Neural cell (in vitro differentiated cells): ENCODE data around the gene PBX1. TPM values are rescaled to one million over a fixed set of nuclear protein-coding genes. Genes with fewer than 3 reads are reported as not detected.

Source experiments
- H2AFZ ChIP-seq: fragments of 200-600, 300-800 bp; sonication (generic), shearing (Covaris generic); 2 replicates; pipeline ENCODE4 v1.6.0; 2014; ENCODE audit warnings: low read depth, mild to moderate bottlenecking, antibody characterized with exemption, low read length, moderate library complexity
- H3F3A ChIP-seq: fragments of 200-600 bp; shearing (Covaris generic); 2 replicates; pipeline ENCODE4 v1.6.1; 2016; ENCODE audit warnings: mild to moderate bottlenecking, moderate library complexity, mixed read lengths, antibody characterized with exemption, low read length; ENCODE audit not compliant: insufficient read depth, poor library complexity, severe bottlenecking
- H3K27ac ChIP-seq: fragments of 200-600, 300-800 bp; sonication (generic), shearing (Covaris generic); 2 replicates; pipeline ENCODE4 v1.5.1; 2014; ENCODE audit warnings: mild to moderate bottlenecking, low read length, moderate library complexity
- H3K27me3 ChIP-seq: fragments of 300-800, 200-600 bp; sonication (generic), shearing (Covaris generic); 2 replicates; pipeline ENCODE4 v1.6.0; 2014; ENCODE audit warnings: mild to moderate bottlenecking, low read depth, low read length, moderate library complexity; ENCODE audit not compliant: insufficient read depth
- H3K36me3 ChIP-seq: fragments of 300-800, 200-600 bp; sonication (generic), shearing (Covaris generic); 2 replicates; pipeline ENCODE4 v1.5.1; 2014; ENCODE audit warnings: mild to moderate bottlenecking, antibody characterized with exemption, low read length, moderate library complexity; ENCODE audit not compliant: insufficient read depth
- H3K4me2 ChIP-seq: fragments of 300-800, 200-600 bp; sonication (generic), shearing (Covaris generic); 2 replicates; pipeline ENCODE4 v1.6.0; 2014; ENCODE audit warnings: mild to moderate bottlenecking, low read length
- H3K4me3 ChIP-seq: fragments of 300-800, 200-600 bp; sonication (generic), shearing (Covaris generic); 2 replicates; pipeline ENCODE4 v1.5.1; 2014; ENCODE audit warnings: mild to moderate bottlenecking, low read length, moderate library complexity
- H3K79me2 ChIP-seq: fragments of 200-600 bp; shearing (Covaris generic); replicated peaks from 2 replicates; pipeline ENCODE4 v1.6.0; 2014; ENCODE audit warnings: mild to moderate bottlenecking, low read length, moderate library complexity; ENCODE audit not compliant: insufficient read depth
- H3K9ac ChIP-seq: fragments of 300-800, 200-600 bp; sonication (generic), shearing (Covaris generic); 2 replicates; pipeline ENCODE4 v1.6.1; 2016; ENCODE audit warnings: mild to moderate bottlenecking, low read length, mixed read lengths
- H3K9me2 ChIP-seq: fragments of 200-600 bp; shearing (Covaris generic); 2 replicates; pipeline ENCODE4 v1.6.1; 2016; ENCODE audit warnings: mild to moderate bottlenecking, low read length, mixed read lengths; ENCODE audit not compliant: insufficient read depth
- H3K9me3 ChIP-seq: fragments of 200-600, 300-800 bp; sonication (generic), shearing (Covaris generic); 2 replicates; pipeline ENCODE4 v1.6.1; 2016; ENCODE audit warnings: mild to moderate bottlenecking, mixed run types, low read length, moderate library complexity, mixed read lengths
- H4K20me1 ChIP-seq: fragments of 200-600 bp; shearing (Covaris generic); 2 replicates; pipeline ENCODE4 v1.6.1; 2016; ENCODE audit warnings: mild to moderate bottlenecking, mixed run types; ENCODE audit not compliant: insufficient read depth
- CTCF ChIP-seq: fragments of 450-650 bp; IDR thresholded peaks from 2 replicates; pipeline ENCODE4 v1.5.1; 2014; ENCODE audit warnings: antibody characterized with exemption, mild to moderate bottlenecking, moderate library complexity; ENCODE audit not compliant: poor library complexity, severe bottlenecking
- EP300 ChIP-seq: fragments of 450-650 bp; conservative IDR thresholded peaks from 2 replicates; pipeline ENCODE4 v1.6.1; 2014; ENCODE audit warnings: antibody characterized with exemption, mild to moderate bottlenecking, moderate library complexity; ENCODE audit not compliant: poor library complexity, severe bottlenecking
- EZH2 ChIP-seq: fragments of 200-600, 300-800 bp; shearing (Covaris generic), sonication (generic); IDR thresholded peaks from 2 replicates; pipeline ENCODE4 v1.6.1; 2014; ENCODE audit warnings: antibody characterized with exemption, low read length, borderline replicate concordance, mild to moderate bottlenecking; ENCODE audit not compliant: insufficient read depth, poor library complexity, severe bottlenecking
- MXI1 ChIP-seq: fragments of 450-650 bp; conservative IDR thresholded peaks from 2 replicates; pipeline ENCODE4 v1.6.1; 2014; ENCODE audit warnings: antibody characterized with exemption, mild to moderate bottlenecking; ENCODE audit not compliant: poor library complexity, severe bottlenecking
- POLR2AphosphoS5 ChIP-seq: IDR thresholded peaks from 2 replicates; pipeline ENCODE4 v1.6.1; 2012
- RAD21 ChIP-seq: fragments of 450-650 bp; conservative IDR thresholded peaks from 2 replicates; pipeline ENCODE4 v1.6.1; 2014; ENCODE audit warnings: antibody characterized with exemption, mild to moderate bottlenecking, moderate library complexity
- REST ChIP-seq: IDR thresholded peaks from 2 replicates; pipeline ENCODE4 v1.6.1; 2012; ENCODE audit warnings: borderline replicate concordance
- SMC3 ChIP-seq: fragments of 450-650 bp; conservative IDR thresholded peaks from 2 replicates; pipeline ENCODE4 v1.6.1; 2014; ENCODE audit warnings: antibody characterized with exemption, mild to moderate bottlenecking, moderate library complexity; ENCODE audit not compliant: poor library complexity
- TAF1 ChIP-seq: IDR thresholded peaks from 2 replicates; pipeline ENCODE4 v1.6.1; 2012; ENCODE audit warnings: low read depth
- polyA plus RNA-seq: library from polyadenylated mRNA; depleted of rRNA; stranded (reverse); fragments of >200 nt; gene quantifications from 2 replicates; pipeline ENCODE4 v1.2.3, GENCODE V29; 2014

Gene PBX1
- polyA plus RNA-seq, 1 donor from 2014 or later = 42.4 TPM

GRCh38 chr1:164777518-164777917 lies 218.5 kb downstream of the PBX1 start:
- no peaks in the 10 kb centered on the region for H3K9me2 ChIP-seq
- H3K79me2 ChIP-seq = peaks cover 95% of the 10 kb centered on the region
- no peaks in the 10 kb centered on the region for H3K9me3 ChIP-seq
- H3K27me3 ChIP-seq = no peaks in the 10 kb centered on the region
- H3K36me3 ChIP-seq = no peaks in the 10 kb centered on the region
- no peaks in the 10 kb centered on the region for H3F3A ChIP-seq
- no peak for TF ChIP-seq EZH2
- no peak for TF ChIP-seq RAD21
- no peak for TF ChIP-seq TAF1
- TF ChIP-seq REST = no peak
- no peak for TF ChIP-seq POLR2AphosphoS5
- TF ChIP-seq SMC3 = no peak
- no peak for TF ChIP-seq EP300
- TF ChIP-seq CTCF = no peak
- TF ChIP-seq MXI1 = no peak
- H3K4me2 ChIP-seq = no peak overlapping the region
- H2AFZ ChIP-seq = no peak overlapping the region
- no peak overlapping the region for H3K27ac ChIP-seq
- H4K20me1 ChIP-seq = no peaks in the 10 kb centered on the region
- H3K4me3 ChIP-seq = no peak overlapping the region
- H3K9ac ChIP-seq = no peak overlapping the region

- no peaks in the 10 kb centered on the region for H3K27me3 ChIP-seq
- H3F3A ChIP-seq = no peaks in the 10 kb centered on the region
- H3K4me2 ChIP-seq = no peak overlapping the region
- H3K9me3 ChIP-seq = no peaks in the 10 kb centered on the region
- no peak overlapping the region for H2AFZ ChIP-seq
- no peaks in the 10 kb centered on the region for H3K36me3 ChIP-seq
- TF ChIP-seq SMC3 (no peak), EP300 (no peak), MXI1 (no peak), RAD21 (no peak)
- H3K79me2 ChIP-seq = peaks cover 95% of the 10 kb centered on the region
- no peak overlapping the region for H3K9ac ChIP-seq
- no peak overlapping the region for H3K27ac ChIP-seq
- no peaks in the 10 kb centered on the region for H3K9me2 ChIP-seq
- no peaks in the 10 kb centered on the region for H4K20me1 ChIP-seq
- H3K4me3 ChIP-seq = no peak overlapping the region
Measured at GRCh38 chr1:164779376-164779775, 220.4 kb downstream of the PBX1 start.
